Astrocyte of the cerebellum (primary cell): ENCODE data around the gene BBS9.
"Not testable (repeated sequence)": the region's sequence is repeated elsewhere in the genome, so short reads cannot be mapped to it uniquely, and the experiment has no call there.

ENCODE experiments used
- DNase-seq: peaks from one replicate; pipeline ENCODE4 v3.0.0-alpha.2; 2011; ENCODE audit warnings: low read depth
- H3K4me3 ChIP-seq: 2 replicates; pipeline ENCODE4 v1.5.1; 2011; ENCODE audit warnings: mild to moderate bottlenecking, low read depth, low read length, moderate library complexity
- CTCF ChIP-seq: IDR thresholded peaks from 2 replicates; pipeline ENCODE4 v1.5.1; 2012; ENCODE audit warnings: low read length, low read depth, moderate library complexity, mild to moderate bottlenecking; ENCODE audit errors: missing control alignments
- in situ Hi-C: cut with HindIII; loops from 2 replicates; pipeline ENCODE4 v1.10.0; 2017; ENCODE audit warnings: low sequenced_read_pairs

BBS9 gene

GRCh38 chr7:33091641-33092191, 37.6 kb upstream of the BBS9 start:
- TF ChIP-seq CTCF: no peak
- DNase-seq: no peak
- in situ Hi-C loops: no loop called here
- H3K4me3 ChIP-seq: no peak overlapping the region

DNA sequence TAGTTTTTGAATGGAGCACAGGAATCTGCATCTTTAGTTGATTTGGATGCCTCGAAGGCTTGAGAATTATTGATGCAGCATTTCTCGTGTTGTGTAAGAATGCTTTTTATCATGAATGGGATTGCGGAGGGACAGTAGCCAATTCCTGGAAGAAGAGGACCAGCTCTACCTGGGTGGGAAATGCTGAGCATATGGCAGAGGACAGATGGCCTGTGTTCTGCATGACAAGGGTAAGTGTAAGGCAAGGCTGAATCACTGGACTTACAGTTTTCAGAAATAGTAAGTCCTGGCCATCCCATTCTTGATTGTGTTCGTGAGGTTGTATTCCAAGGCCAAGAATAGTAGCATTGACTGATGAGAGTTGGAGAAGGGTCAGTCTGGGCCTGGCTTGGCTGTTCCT, 36.1 kb upstream of the BBS9 start:
- in situ Hi-C loops: no loop called here
- H3K4me3 ChIP-seq: no peak overlapping the region
- DNase-seq: no peak
- no peak for TF ChIP-seq CTCF

GRCh38 chr7:33094745-33095275, 34.6 kb upstream of the BBS9 start:
- DNase-seq, H3K4me3 ChIP-seq, in situ Hi-C loops: not testable (repeated sequence)

GRCh38 chr7:33099154-33099940, 30.0 kb upstream of the BBS9 start:
- no peak overlapping the region for H3K4me3 ChIP-seq
- in situ Hi-C loops: no loop called here
- no peak for DNase-seq
- TF ChIP-seq CTCF: no peak

DNA sequence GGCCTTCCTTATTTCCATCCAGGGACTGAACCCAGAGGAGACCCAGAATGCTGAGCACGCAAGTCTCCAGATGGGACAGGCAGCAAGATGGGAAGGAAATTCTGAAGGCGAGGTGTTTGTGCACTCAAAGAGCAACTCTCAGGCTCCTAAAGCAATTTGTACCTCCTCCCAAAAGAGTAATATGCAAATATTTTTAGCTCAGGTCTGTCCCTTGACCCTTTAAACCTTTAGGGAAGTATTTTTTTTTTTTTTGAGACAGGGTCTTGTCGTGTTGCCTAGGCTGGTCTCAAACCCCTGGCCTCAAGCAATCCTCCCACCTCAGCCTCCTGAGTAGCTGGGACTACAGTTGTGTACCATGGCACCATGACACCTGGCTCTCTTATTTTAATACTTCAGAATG, 28.6 kb upstream of the BBS9 start:
- in situ Hi-C loops: no loop called here
- H3K4me3 ChIP-seq: no peak overlapping the region
- DNase-seq: no peak
- TF ChIP-seq CTCF: no peak

DNA sequence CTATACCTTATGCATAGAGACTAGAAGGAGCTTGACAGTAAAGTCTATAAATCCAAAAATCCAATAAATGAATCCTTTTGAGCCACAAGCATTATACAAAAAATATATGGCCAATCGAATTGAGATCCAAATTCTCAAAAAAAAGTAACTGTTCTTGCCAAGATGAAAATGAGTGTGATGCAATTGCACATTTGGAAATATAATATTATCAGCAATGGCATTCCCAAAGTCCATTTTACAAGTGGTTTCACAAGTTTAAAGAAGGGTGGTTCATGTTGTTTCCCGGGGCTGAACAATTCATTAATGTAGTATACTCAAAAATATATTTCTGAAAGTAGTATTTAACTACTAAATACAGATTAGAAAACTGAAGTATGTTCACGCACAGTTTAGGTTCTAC, 27.5 kb upstream of the BBS9 start:
- H3K4me3 ChIP-seq: no peak overlapping the region
- DNase-seq: no peak
- in situ Hi-C loops: no loop called here
- no peak for TF ChIP-seq CTCF
